Upper lobe of left lung (tissue), 6 donors: ENCODE results near the gene DNAAF5. TPM values are rescaled to one million over a fixed set of nuclear protein-coding genes. Genes with fewer than 3 reads are reported as not detected.

Experiments
- ATAC-seq, 2 donors: fragments of 200-7000 bp; cut with Tn5 transposase; one replicate each; pipeline ENCODE4 v1.9.1; 2022; ENCODE audit warnings: mild to moderate bottlenecking in 2 of 2, moderate library complexity in 2 of 2; ENCODE audit not compliant: low FRiP score in 2 of 2
- DNase-seq, 2 donors: peaks; one replicate each; pipeline ENCODE4 v3.0.0-alpha.2; 2019 to 2020
- H3K27ac ChIP-seq, 4 donors: fragments of 200-600 bp; sonication (generic); one replicate each; pipeline ENCODE4 v1.5.1; 2016 to 2019
- H3K27me3 ChIP-seq, 4 donors: fragments of 200-600 bp; sonication (generic); one replicate each; pipeline ENCODE4 v1.5.1; 2017 to 2019
- H3K36me3 ChIP-seq, 4 donors: fragments of 200-600 bp; sonication (generic); one replicate each; pipeline ENCODE4 v1.5.1; 2016 to 2019
- H3K4me1 ChIP-seq, 4 donors: fragments of 200-600 bp; sonication (generic); one replicate each; pipeline ENCODE4 v1.5.1; 2018 to 2019
- H3K4me3 ChIP-seq, 4 donors: fragments of 200-600 bp; sonication (generic); one replicate each; pipeline ENCODE4 v1.5.1; 2017 to 2019; ENCODE audit warnings: mild to moderate bottlenecking in 2 of 4, moderate library complexity in 1 of 4
- H3K9me3 ChIP-seq, 4 donors: fragments of 200-600 bp; sonication (generic); one replicate each; pipeline ENCODE4 v1.5.1; 2018 to 2019
- EP300 ChIP-seq, 4 donors: sonication (generic); formaldehyde crosslinking; IDR thresholded peaks; one replicate each; pipeline ENCODE4 v1.5.1; 2017; ENCODE audit warnings: antibody characterized with exemption in 4 of 4, control low read depth in 2 of 4
- POLR2A ChIP-seq, 4 donors: fragments of 450-650 bp; IDR thresholded peaks; one replicate each; pipeline ENCODE4 v1.5.1; 2016 to 2017; ENCODE audit warnings: antibody characterized with exemption in 4 of 4, mild to moderate bottlenecking in 2 of 4
- POLR2AphosphoS5 ChIP-seq, 2 donors: sonication (generic); formaldehyde crosslinking; IDR thresholded peaks; one replicate each; pipeline ENCODE4 v1.5.1; 2017; ENCODE audit warnings: antibody characterized with exemption in 2 of 2
- WGBS, 2 donors: methylation state at CpG; one replicate each; pipeline ENCODE4 v1.1.5; 2017 to 2018; 5-methylcytosine and 5-hydroxymethylcytosine counted together
- total RNA-seq, 6 donors: library from RNA; depleted of rRNA in 4 of 6; stranded (reverse); fragments of >200 nt in 4 of 6; gene quantifications; one replicate each; pipeline versions ENCODE4 v1.1.0 to v1.2.1, GENCODE V29; 2016 to 2021
- TF ChIP-seq, protein P1 (sequence below), 6 experiments: fragments of 450-650 bp in 4 of 6; fragments of 200-600 bp in 2 of 6; sonication (generic) in 2 of 6; IDR thresholded peaks; one replicate each; pipeline ENCODE4 v1.5.1; 2016 to 2019; ENCODE audit warnings: antibody characterized with exemption in 6 of 6
- donor health status: DM: no; HTN: no; CAD: no; lungs with moderate emphysema.
- donor health status: DM: no; HTN: yes; CAD: no; lungs with severe emphysema.

DNAAF5 gene
- total RNA-seq, 6 donors from 2014 or later, result 18.2 to 35.6 (median 26.4) TPM

DNA sequence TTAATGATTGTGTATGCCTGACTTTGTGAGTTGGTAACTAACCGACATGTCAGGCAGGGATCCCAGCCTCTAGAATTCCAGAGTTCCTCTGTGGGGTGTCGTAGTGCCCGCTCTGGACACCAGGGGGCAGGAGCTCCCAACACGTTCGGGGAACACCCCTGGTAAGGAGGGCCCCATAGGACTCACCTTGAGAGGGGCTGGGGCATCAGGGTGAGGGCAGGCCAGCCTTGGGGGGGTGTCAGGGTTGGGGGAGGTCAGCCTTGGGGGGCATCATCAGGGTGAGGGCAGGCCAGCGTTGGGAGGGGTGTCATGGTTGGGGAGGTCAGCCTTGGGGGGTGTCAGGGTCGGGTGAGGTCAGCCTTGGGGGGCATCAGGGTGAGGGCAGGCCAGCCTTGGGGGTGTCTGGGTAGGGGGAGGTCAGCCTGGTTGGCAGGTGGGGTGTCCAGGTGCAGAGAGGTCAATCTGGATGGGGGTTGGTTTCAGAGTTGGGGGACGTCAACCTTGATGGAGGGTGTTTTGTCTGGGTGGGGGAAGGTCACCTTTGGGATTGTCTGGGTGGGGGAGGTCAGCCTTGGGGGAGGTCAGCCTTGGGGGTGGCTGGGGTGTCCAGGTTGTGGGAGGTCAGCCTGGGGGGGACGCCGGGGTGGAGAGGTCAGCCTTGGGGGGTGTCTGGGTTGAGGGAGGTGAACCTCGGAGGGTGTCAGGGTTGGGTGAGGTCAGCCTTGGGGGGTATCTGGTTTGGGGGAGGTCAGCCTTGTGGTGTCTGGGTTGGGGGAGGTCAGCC is 60.2 kb downstream of the DNAAF5 start:
- H3K27me3 ChIP-seq, result no peaks in the 10 kb centered on the region
- no peak for TF ChIP-seq EP300 (IDR thresholded peaks at IDR 0.05)
- TF ChIP-seq, protein P1, sequence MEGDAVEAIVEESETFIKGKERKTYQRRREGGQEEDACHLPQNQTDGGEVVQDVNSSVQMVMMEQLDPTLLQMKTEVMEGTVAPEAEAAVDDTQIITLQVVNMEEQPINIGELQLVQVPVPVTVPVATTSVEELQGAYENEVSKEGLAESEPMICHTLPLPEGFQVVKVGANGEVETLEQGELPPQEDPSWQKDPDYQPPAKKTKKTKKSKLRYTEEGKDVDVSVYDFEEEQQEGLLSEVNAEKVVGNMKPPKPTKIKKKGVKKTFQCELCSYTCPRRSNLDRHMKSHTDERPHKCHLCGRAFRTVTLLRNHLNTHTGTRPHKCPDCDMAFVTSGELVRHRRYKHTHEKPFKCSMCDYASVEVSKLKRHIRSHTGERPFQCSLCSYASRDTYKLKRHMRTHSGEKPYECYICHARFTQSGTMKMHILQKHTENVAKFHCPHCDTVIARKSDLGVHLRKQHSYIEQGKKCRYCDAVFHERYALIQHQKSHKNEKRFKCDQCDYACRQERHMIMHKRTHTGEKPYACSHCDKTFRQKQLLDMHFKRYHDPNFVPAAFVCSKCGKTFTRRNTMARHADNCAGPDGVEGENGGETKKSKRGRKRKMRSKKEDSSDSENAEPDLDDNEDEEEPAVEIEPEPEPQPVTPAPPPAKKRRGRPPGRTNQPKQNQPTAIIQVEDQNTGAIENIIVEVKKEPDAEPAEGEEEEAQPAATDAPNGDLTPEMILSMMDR (IDR thresholded peaks at IDR 0.05), result peak; percentile 79 to 86 (median 84)
- TF ChIP-seq POLR2A (IDR thresholded peaks at IDR 0.05), result no peak
- DNase-seq, result peak; percentile 59 to 66
- H3K27ac ChIP-seq, result no peak overlapping the region
- 43 to 52% methylated on average over 8 of the region's 11 CpGs for WGBS, 2 donors
- H3K36me3 ChIP-seq, result peaks cover 0 to 33% (median 23%) of the 10 kb centered on the region in 4 donors
- ATAC-seq, result peak; percentile 81 to 86
- no peak overlapping the region for H3K4me3 ChIP-seq
- peaks cover 0 to 5% (median 2%) of the 10 kb centered on the region in 4 donors for H3K4me1 ChIP-seq
- no peaks in the 10 kb centered on the region for H3K9me3 ChIP-seq

- peak in 1 of 2 donors; percentile 49 for DNase-seq
- Histone ChIP-seq H3K4me1 (peaks cover 0 to 5% (median 2%) of the 10 kb centered on the region in 4 donors), H3K27me3 (no peaks in the 10 kb centered on the region), H3K4me3 (no peak overlapping the region), H3K36me3 (peaks cover 0 to 30% (median 23%) of the 10 kb centered on the region in 4 donors), H3K27ac (no peak overlapping the region), H3K9me3 (no peaks in the 10 kb centered on the region)
- no peak for TF ChIP-seq POLR2AphosphoS5 (IDR thresholded peaks at IDR 0.05)
- no peak for TF ChIP-seq POLR2A (IDR thresholded peaks at IDR 0.05)
- 96 to 100% methylated on average over 3 to 27 of the region's 27 CpGs for WGBS, 2 donors
- ATAC-seq, result peak in 1 of 2 donors; percentile 9
These were observed 61.1 kb downstream of the DNAAF5 start for GRCh38 chr7:787332-788240.

GRCh38 chr7:791519-791918 is 65.0 kb downstream of the DNAAF5 start:
- Histone ChIP-seq H3K4me3 (no peak overlapping the region), H3K9me3 (no peaks in the 10 kb centered on the region), H3K36me3 (no peaks in the 10 kb centered on the region), H3K4me1 (peaks cover 0 to 1% (median under 1%) of the 10 kb centered on the region in 4 donors), H3K27me3 (no peaks in the 10 kb centered on the region), H3K27ac (no peak overlapping the region)
- TF ChIP-seq POLR2A (IDR thresholded peaks at IDR 0.05) (no peak), POLR2AphosphoS5 (IDR thresholded peaks at IDR 0.05) (no peak), EP300 (IDR thresholded peaks at IDR 0.05) (no peak)
- TF ChIP-seq, protein P1 (IDR thresholded peaks at IDR 0.05), result no peak
- WGBS, 2 donors, result 80 to 81% methylated on average over 5 of the region's 5 CpGs
- no peak for ATAC-seq
- DNase-seq, result no peak

- H3K9me3 ChIP-seq, result no peaks in the 10 kb centered on the region
- ATAC-seq, result no peak
- H3K27ac ChIP-seq, result no peak overlapping the region
- WGBS, 2 donors, result 89 to 98% methylated on average over 5 of the region's 5 CpGs
- no peak for DNase-seq
- TF ChIP-seq POLR2AphosphoS5 (IDR thresholded peaks at IDR 0.05), result no peak
- TF ChIP-seq POLR2A (IDR thresholded peaks at IDR 0.05), result no peak
- TF ChIP-seq EP300 (IDR thresholded peaks at IDR 0.05), result no peak
- TF ChIP-seq, protein P1 (IDR thresholded peaks at IDR 0.05), result no peak
- no peak overlapping the region for H3K4me3 ChIP-seq
- H3K27me3 ChIP-seq, result no peaks in the 10 kb centered on the region
- no peaks in the 10 kb centered on the region for H3K36me3 ChIP-seq
- H3K4me1 ChIP-seq, result no peaks in the 10 kb centered on the region
These were observed 67.7 kb downstream of the DNAAF5 start for GRCh38 chr7:794207-794606.
